ENCODE results near the gene ZNRF3. TPM values are rescaled to one million over a fixed set of nuclear protein-coding genes. Genes with fewer than 3 reads are reported as not detected.

ZNRF3 gene
- total RNA-seq, 2 donors from 2014 or later, result 7.9 to 11.5 TPM

GRCh38 chr22:28925916-28926315 is 42.5 kb downstream of the ZNRF3 start:
- Histone ChIP-seq H3K9me3 (no peaks in the 10 kb centered on the region), H3K4me1 (peaks cover 0 to 27% of the 10 kb centered on the region in 2 donors), H3K36me3 (no peaks in the 10 kb centered on the region), H3K4me3 (no peak overlapping the region), H3K27me3 (no peaks in the 10 kb centered on the region), H3K27ac (no peak overlapping the region)
- TF ChIP-seq CTCF (IDR thresholded peaks at IDR 0.05), result no peak
- no peak for DNase-seq (ENCODE audit: low spot score)

- H3K27me3 ChIP-seq, result no peaks in the 10 kb centered on the region
- DNase-seq (ENCODE audit: low spot score), result no peak
- H3K4me1 ChIP-seq, result peaks cover 0 to 27% of the 10 kb centered on the region in 2 donors
- no peak overlapping the region for H3K4me3 ChIP-seq
- H3K27ac ChIP-seq, result no peak overlapping the region
- no peak for TF ChIP-seq CTCF (IDR thresholded peaks at IDR 0.05)
- H3K9me3 ChIP-seq, result no peaks in the 10 kb centered on the region
- H3K36me3 ChIP-seq, result no peaks in the 10 kb centered on the region
These were observed 44.3 kb downstream of the ZNRF3 start for GRCh38 chr22:28927630-28928029.

GRCh38 chr22:28929197-28929596 is 45.8 kb downstream of the ZNRF3 start:
- no peak for TF ChIP-seq CTCF (IDR thresholded peaks at IDR 0.05)
- Histone ChIP-seq H3K4me3 (no peak overlapping the region), H3K9me3 (no peaks in the 10 kb centered on the region), H3K4me1 (peaks cover 0 to 23% of the 10 kb centered on the region in 2 donors), H3K36me3 (no peaks in the 10 kb centered on the region), H3K27me3 (no peaks in the 10 kb centered on the region), H3K27ac (no peak overlapping the region)
- DNase-seq (ENCODE audit: low spot score), result no peak

GRCh38 chr22:28930357-28931007 is 47.1 kb downstream of the ZNRF3 start:
- no peak for TF ChIP-seq CTCF (IDR thresholded peaks at IDR 0.05)
- Histone ChIP-seq H3K4me1 (peaks cover 0 to 21% of the 10 kb centered on the region in 2 donors), H3K9me3 (no peaks in the 10 kb centered on the region), H3K27ac (no peak overlapping the region), H3K4me3 (no peak overlapping the region), H3K36me3 (no peaks in the 10 kb centered on the region), H3K27me3 (no peaks in the 10 kb centered on the region)
- DNase-seq (ENCODE audit: low spot score), result no peak

GRCh38 chr22:28931844-28932567 is 48.6 kb downstream of the ZNRF3 start:
- no peaks in the 10 kb centered on the region for H3K27me3 ChIP-seq
- H3K9me3 ChIP-seq, result no peaks in the 10 kb centered on the region
- no peak overlapping the region for H3K27ac ChIP-seq
- no peak for DNase-seq (ENCODE audit: low spot score)
- no peak for TF ChIP-seq CTCF (IDR thresholded peaks at IDR 0.05)
- no peak overlapping the region for H3K4me3 ChIP-seq
- H3K4me1 ChIP-seq, result peaks cover 0 to 21% of the 10 kb centered on the region in 2 donors
- H3K36me3 ChIP-seq, result no peaks in the 10 kb centered on the region

Data from right atrium auricular region (tissue), 2 donors.